ENCODE measurements around the gene ADAMTSL1. TPM values are rescaled to one million over a fixed set of nuclear protein-coding genes. Genes with fewer than 3 reads are reported as not detected.

The ADAMTSL1 gene
- total RNA-seq, 3 donors from 2014 or later: 3.6 to 7.5 (median 4.2) TPM

DNA sequence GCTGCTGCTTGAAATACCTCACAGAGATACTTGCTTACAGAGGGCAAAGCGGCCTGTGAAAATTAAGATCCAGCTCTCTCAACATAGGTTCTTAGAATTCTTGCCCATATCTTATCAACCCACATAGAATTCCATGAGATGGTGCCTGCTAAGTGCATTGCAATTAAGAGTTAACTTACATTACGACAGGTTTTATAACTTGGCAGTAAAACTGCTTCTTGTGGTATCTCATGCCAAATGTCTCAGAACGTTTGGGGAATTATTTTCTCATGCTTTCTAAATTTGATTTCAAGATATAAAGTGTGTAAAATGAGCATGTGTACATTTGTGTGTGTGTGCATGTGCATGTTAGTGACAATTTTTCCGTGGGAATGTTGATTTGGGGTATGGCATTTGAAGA is 297.8 kb downstream of the ADAMTSL1 start:
- H3K36me3 ChIP-seq: no peaks in the 10 kb centered on the region
- H3K27ac ChIP-seq: no peak overlapping the region
- TF ChIP-seq POLR2AphosphoS5 (IDR thresholded peaks at IDR 0.05) (no peak), POLR2A (IDR thresholded peaks at IDR 0.05) (no peak)
- TF ChIP-seq, protein P1, sequence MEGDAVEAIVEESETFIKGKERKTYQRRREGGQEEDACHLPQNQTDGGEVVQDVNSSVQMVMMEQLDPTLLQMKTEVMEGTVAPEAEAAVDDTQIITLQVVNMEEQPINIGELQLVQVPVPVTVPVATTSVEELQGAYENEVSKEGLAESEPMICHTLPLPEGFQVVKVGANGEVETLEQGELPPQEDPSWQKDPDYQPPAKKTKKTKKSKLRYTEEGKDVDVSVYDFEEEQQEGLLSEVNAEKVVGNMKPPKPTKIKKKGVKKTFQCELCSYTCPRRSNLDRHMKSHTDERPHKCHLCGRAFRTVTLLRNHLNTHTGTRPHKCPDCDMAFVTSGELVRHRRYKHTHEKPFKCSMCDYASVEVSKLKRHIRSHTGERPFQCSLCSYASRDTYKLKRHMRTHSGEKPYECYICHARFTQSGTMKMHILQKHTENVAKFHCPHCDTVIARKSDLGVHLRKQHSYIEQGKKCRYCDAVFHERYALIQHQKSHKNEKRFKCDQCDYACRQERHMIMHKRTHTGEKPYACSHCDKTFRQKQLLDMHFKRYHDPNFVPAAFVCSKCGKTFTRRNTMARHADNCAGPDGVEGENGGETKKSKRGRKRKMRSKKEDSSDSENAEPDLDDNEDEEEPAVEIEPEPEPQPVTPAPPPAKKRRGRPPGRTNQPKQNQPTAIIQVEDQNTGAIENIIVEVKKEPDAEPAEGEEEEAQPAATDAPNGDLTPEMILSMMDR (IDR thresholded peaks at IDR 0.05): no peak
- DNase-seq (ENCODE audit: low spot score in 2 of 2): no peak
- intact Hi-C loops (cut with DNase I; ENCODE audit: low total_unique reads): no loop called here
- H3K4me1 ChIP-seq: no peaks in the 10 kb centered on the region
- H3K4me3 ChIP-seq: no peak overlapping the region
- H3K9me3 ChIP-seq: no peaks in the 10 kb centered on the region
- H3K27me3 ChIP-seq: no peaks in the 10 kb centered on the region

DNA sequence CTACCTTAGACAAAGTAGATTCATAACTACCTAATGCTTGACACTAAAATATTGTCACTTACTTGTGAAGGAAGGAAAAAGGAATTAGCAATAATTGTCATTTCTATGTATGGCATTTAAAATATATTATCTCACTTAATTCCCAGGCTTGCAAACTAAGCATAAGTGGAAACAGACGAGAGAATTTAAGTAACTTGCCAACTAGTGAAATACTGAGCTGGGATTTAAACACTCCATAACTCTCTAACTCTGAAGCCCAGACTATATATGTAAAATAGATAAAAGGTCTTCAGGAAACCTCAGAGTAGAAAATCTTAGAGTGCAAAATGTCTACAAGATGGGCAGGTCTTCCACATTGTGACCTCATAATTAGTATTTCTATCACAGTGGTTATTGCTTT is 301.3 kb downstream of the ADAMTSL1 start:
- Histone ChIP-seq H3K27me3 (no peaks in the 10 kb centered on the region), H3K36me3 (no peaks in the 10 kb centered on the region), H3K27ac (no peak overlapping the region), H3K4me3 (no peak overlapping the region), H3K9me3 (no peaks in the 10 kb centered on the region), H3K4me1 (no peaks in the 10 kb centered on the region)
- DNase-seq (ENCODE audit: low spot score in 2 of 2): no peak
- intact Hi-C loops (cut with DNase I; ENCODE audit: low total_unique reads): no loop called here
- TF ChIP-seq POLR2AphosphoS5 (IDR thresholded peaks at IDR 0.05) (no peak), POLR2A (IDR thresholded peaks at IDR 0.05) (no peak)
- TF ChIP-seq, protein P1 (IDR thresholded peaks at IDR 0.05): no peak

DNA sequence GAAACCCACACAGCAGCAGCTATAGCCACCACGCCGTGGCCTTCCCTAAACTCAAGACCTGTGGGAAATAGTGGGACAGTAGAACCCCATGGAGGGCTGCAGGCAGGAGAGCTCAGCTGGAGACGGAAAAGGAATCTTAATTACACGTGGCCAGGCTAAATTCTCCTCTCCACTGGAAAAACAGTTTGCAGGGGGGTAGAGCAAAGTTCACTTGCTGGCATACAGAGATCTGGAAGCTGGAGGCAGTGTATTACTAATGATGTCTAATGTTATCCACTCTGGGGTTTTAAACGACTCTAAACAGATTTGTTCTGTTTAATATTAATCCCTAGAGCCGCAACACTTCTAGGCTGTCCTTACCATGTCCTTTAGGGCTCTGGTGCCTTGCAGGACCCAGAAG is 302.0 kb downstream of the ADAMTSL1 start:
- TF ChIP-seq, protein P1 (IDR thresholded peaks at IDR 0.05): no peak
- no peak for TF ChIP-seq POLR2AphosphoS5 (IDR thresholded peaks at IDR 0.05)
- no peak for TF ChIP-seq POLR2A (IDR thresholded peaks at IDR 0.05)
- Histone ChIP-seq H3K27ac (no peak overlapping the region), H3K4me3 (no peak overlapping the region), H3K9me3 (no peaks in the 10 kb centered on the region), H3K36me3 (no peaks in the 10 kb centered on the region), H3K4me1 (no peaks in the 10 kb centered on the region), H3K27me3 (no peaks in the 10 kb centered on the region)
- intact Hi-C loops (cut with DNase I; ENCODE audit: low total_unique reads): no loop called here
- no peak for DNase-seq (ENCODE audit: low spot score in 2 of 2)

DNA sequence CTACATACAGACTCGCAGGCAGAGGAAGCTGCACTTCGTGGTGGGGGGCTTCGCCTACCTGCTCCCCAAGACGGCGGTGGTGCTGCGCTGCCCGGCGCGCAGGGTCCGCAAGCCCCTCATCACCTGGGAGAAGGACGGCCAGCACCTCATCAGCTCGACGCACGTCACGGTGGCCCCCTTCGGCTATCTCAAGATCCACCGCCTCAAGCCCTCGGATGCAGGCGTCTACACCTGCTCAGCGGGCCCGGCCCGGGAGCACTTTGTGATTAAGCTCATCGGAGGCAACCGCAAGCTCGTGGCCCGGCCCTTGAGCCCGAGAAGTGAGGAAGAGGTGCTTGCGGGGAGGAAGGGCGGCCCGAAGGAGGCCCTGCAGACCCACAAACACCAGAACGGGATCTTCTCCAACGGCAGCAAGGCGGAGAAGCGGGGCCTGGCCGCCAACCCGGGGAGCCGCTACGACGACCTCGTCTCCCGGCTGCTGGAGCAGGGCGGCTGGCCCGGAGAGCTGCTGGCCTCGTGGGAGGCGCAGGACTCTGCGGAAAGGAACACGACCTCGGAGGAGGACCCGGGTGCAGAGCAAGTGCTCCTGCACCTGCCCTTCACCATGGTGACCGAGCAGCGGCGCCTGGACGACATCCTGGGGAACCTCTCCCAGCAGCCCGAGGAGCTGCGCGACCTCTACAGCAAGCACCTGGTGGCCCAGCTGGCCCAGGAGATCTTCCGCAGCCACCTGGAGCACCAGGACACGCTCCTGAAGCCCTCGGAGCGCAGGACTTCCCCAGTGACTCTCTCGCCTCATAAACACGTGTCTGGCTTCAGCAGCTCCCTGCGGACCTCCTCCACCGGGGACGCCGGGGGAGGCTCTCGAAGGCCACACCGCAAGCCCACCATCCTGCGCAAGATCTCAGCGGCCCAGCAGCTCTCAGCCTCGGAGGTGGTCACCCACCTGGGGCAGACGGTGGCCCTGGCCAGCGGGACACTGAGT is 303.2 kb downstream of the ADAMTSL1 start:
- Histone ChIP-seq H3K27ac (no peak overlapping the region), H3K4me3 (no peak overlapping the region), H3K27me3 (no peaks in the 10 kb centered on the region), H3K4me1 (no peaks in the 10 kb centered on the region), H3K9me3 (no peaks in the 10 kb centered on the region), H3K36me3 (no peaks in the 10 kb centered on the region)
- intact Hi-C loops (cut with DNase I; ENCODE audit: low total_unique reads): no loop called here
- DNase-seq (ENCODE audit: low spot score in 2 of 2): no peak
- TF ChIP-seq, protein P1 (IDR thresholded peaks at IDR 0.05): no peak
- no peak for TF ChIP-seq POLR2AphosphoS5 (IDR thresholded peaks at IDR 0.05)
- no peak for TF ChIP-seq POLR2A (IDR thresholded peaks at IDR 0.05)

DNA sequence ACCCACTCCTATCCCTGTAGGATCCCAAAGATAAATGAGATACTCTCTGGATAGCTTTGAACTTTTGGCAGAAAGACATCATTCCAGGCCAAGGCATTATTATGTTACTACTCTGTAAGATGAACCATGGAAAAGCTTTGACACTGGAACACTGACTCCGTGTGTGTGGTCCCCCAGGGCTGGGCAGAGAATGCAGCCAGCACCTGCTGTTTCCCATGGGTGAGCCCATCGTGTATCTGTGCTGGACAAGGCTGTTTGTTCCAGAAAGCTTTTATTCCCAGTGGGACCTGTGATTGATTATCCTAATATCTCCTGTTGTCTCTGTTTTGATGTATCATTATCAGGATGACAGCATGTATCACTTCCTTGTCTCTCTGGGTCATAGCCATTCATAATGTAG is 304.2 kb downstream of the ADAMTSL1 start:
- no peak overlapping the region for H3K4me3 ChIP-seq
- intact Hi-C loops (cut with DNase I; ENCODE audit: low total_unique reads): no loop called here
- no peaks in the 10 kb centered on the region for H3K4me1 ChIP-seq
- no peaks in the 10 kb centered on the region for H3K9me3 ChIP-seq
- no peaks in the 10 kb centered on the region for H3K36me3 ChIP-seq
- no peak overlapping the region for H3K27ac ChIP-seq
- TF ChIP-seq POLR2A (IDR thresholded peaks at IDR 0.05): no peak
- TF ChIP-seq, protein P1 (IDR thresholded peaks at IDR 0.05): no peak
- no peak for TF ChIP-seq POLR2AphosphoS5 (IDR thresholded peaks at IDR 0.05)
- no peaks in the 10 kb centered on the region for H3K27me3 ChIP-seq
- DNase-seq (ENCODE audit: low spot score in 2 of 2): no peak
